ENCODE data around the gene KCNK2. TPM values are rescaled to one million over a fixed set of nuclear protein-coding genes. Genes with fewer than 3 reads are reported as not detected.

Gene KCNK2
- total RNA-seq, 3 donors from 2014 or later = not detected

GRCh38 chr1:215115760-215116159, 33.2 kb downstream of the KCNK2 start:
- H3K27me3 Mint-ChIP-seq (ENCODE audit: low read depth) = no peaks in the 10 kb centered on the region
- H3K36me3 Mint-ChIP-seq (ENCODE audit: insufficient read depth) = no peaks in the 10 kb centered on the region
- no peaks in the 10 kb centered on the region for H3K4me1 Mint-ChIP-seq (ENCODE audit: low read depth)
- DNase-seq = no peak
- no peaks in the 10 kb centered on the region for H3K9me3 Mint-ChIP-seq
- ATAC-seq = no peak
- no peak overlapping the region for H3K4me3 Mint-ChIP-seq

- DNase-seq (no peak), ATAC-seq (no peak)
- Mint-ChIP-seq H3K27me3 (ENCODE audit: low read depth) (no peaks in the 10 kb centered on the region), H3K36me3 (ENCODE audit: insufficient read depth) (no peaks in the 10 kb centered on the region), H3K4me1 (ENCODE audit: low read depth) (no peaks in the 10 kb centered on the region), H3K9me3 (no peaks in the 10 kb centered on the region), H3K4me3 (no peak overlapping the region)
Measured at GRCh38 chr1:215118081-215118480, 35.5 kb downstream of the KCNK2 start.

GRCh38 chr1:215119056-215119455, 36.5 kb downstream of the KCNK2 start:
- DNase-seq (no peak), ATAC-seq (no peak)
- Mint-ChIP-seq H3K27me3 (ENCODE audit: low read depth) (no peaks in the 10 kb centered on the region), H3K9me3 (no peaks in the 10 kb centered on the region), H3K4me1 (ENCODE audit: low read depth) (no peaks in the 10 kb centered on the region), H3K36me3 (ENCODE audit: insufficient read depth) (no peaks in the 10 kb centered on the region), H3K4me3 (no peak overlapping the region)

DNA sequence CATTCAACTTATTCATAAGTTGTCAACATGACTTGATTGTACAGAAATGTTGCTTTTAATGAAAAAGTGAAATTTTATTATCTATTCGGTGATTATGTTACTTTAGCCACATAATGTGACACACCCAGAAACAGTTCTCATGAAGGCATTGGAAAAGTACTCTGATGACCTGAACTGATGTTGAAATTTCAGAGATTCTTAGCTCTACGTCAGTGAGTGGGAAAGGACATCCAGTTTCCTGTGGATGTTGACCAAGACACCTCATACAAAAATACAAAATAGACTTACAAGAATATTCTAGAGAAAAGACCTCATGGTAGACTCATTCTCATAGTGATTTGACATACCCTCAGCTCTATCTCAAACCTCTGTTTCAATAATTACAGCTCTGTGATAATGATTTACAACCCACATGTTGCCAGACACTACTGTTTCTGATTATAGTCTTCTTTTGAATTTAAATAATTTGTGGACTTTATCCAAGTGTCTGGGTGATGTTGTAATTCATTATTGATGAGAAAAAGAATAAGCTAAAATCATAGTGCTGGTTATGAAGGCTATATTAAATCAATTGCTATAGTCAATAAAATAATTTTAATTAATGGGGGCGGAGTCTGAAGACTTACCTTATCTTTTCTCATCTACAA, 37.3 kb downstream of the KCNK2 start:
- H3K4me1 Mint-ChIP-seq (ENCODE audit: low read depth) = no peaks in the 10 kb centered on the region
- no peak overlapping the region for H3K4me3 Mint-ChIP-seq
- H3K9me3 Mint-ChIP-seq = no peaks in the 10 kb centered on the region
- H3K27me3 Mint-ChIP-seq (ENCODE audit: low read depth) = no peaks in the 10 kb centered on the region
- ATAC-seq = no peak
- no peak for DNase-seq
- no peaks in the 10 kb centered on the region for H3K36me3 Mint-ChIP-seq (ENCODE audit: insufficient read depth)

DNA sequence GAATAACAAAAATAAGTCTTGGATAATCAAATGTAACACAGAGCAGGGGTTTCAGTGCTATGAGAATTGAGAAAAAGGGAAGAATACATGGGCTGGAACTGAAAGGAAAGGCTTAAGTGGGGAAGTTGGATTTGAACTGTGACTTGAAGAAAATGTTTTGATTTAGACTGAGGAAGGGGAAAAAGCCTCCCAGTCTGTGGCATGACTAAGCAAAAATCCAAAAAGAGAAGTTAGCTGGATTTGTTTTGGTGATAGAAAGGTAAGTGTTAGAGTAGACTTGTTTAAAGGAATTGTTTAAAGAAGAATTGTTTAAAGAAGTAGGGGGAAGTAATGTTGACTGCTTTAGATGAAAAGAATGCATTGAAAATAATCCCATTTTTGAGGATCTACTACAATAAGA, 46.0 kb downstream of the KCNK2 start:
- H3K36me3 Mint-ChIP-seq (ENCODE audit: insufficient read depth) = no peaks in the 10 kb centered on the region
- no peak overlapping the region for H3K4me3 Mint-ChIP-seq
- ATAC-seq (no peak), DNase-seq (no peak)
- no peaks in the 10 kb centered on the region for H3K4me1 Mint-ChIP-seq (ENCODE audit: low read depth)
- H3K27me3 Mint-ChIP-seq (ENCODE audit: low read depth) = no peaks in the 10 kb centered on the region
- H3K9me3 Mint-ChIP-seq = peaks cover 3% of the 10 kb centered on the region

- no peaks in the 10 kb centered on the region for H3K36me3 Mint-ChIP-seq (ENCODE audit: insufficient read depth)
- H3K4me1 Mint-ChIP-seq (ENCODE audit: low read depth) = no peaks in the 10 kb centered on the region
- no peak for DNase-seq
- no peak for ATAC-seq
- H3K27me3 Mint-ChIP-seq (ENCODE audit: low read depth) = no peaks in the 10 kb centered on the region
- no peak overlapping the region for H3K4me3 Mint-ChIP-seq
- peaks cover 3% of the 10 kb centered on the region for H3K9me3 Mint-ChIP-seq
Measured at GRCh38 chr1:215131291-215131690, 48.8 kb downstream of the KCNK2 start.

DNA sequence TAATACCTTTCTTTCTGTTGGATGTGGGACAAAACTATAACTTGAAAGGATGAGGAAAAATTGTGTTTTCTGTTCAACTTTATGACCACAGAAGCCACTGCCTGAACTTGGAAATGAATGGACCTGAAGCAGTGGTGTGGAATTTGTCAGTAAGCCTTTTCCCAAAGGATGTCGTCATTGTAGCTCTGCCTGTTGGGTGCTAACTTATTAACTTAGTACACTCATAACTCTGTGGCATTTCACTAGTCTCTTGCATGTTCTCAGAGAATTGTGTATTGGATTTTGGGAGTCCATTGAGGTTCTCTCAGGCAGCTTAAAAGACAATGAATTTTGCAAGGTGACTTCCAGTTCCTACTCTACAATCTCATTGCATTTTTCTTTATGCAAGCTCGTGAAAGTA, 49.6 kb downstream of the KCNK2 start:
- no peak overlapping the region for H3K4me3 Mint-ChIP-seq
- peaks cover 3% of the 10 kb centered on the region for H3K9me3 Mint-ChIP-seq
- H3K27me3 Mint-ChIP-seq (ENCODE audit: low read depth) = no peaks in the 10 kb centered on the region
- no peaks in the 10 kb centered on the region for H3K4me1 Mint-ChIP-seq (ENCODE audit: low read depth)
- no peaks in the 10 kb centered on the region for H3K36me3 Mint-ChIP-seq (ENCODE audit: insufficient read depth)
- DNase-seq (no peak), ATAC-seq (no peak)

DNA sequence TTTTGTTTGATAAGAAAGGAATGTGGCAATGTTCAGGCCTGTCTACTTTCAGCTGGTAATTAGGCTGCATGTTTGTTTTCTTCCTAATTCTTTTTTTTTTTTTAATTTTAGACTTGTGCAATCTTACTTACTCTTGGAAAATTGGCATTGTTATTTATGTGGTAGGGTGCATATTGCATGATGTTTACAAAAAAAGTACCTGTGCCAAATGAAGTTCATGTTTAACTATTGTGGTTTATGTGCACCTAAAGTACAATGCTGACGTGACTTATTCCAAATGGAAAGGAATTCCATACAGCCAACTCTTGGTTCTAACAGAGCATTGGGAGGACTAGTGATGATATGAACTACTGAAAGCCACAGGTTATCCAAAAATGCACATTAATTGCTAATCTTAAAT, 51.0 kb downstream of the KCNK2 start:
- Mint-ChIP-seq H3K4me1 (ENCODE audit: low read depth) (no peaks in the 10 kb centered on the region), H3K9me3 (peaks cover 3% of the 10 kb centered on the region), H3K36me3 (ENCODE audit: insufficient read depth) (no peaks in the 10 kb centered on the region), H3K4me3 (no peak overlapping the region), H3K27me3 (ENCODE audit: low read depth) (no peaks in the 10 kb centered on the region)
- DNase-seq = no peak
- ATAC-seq = no peak

DNA sequence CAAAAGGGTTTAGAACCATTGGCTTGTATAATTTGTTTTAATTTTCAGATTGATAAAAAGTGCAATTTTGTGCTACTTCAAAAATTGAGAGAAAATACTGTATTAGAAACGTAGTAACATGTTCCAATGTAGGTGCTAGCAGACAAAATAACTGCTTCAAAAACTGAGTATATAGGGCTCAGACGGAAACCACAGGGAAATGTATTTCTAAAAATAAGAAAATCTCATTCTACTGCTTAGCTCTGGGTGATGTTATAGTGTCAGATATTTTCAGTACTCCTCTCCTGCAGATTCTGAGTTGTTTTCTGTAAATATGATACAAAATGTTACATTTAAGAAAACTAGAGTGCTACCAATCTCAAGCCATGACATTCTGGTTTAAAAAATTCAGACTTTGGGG, 55.4 kb downstream of the KCNK2 start:
- Mint-ChIP-seq H3K27me3 (ENCODE audit: low read depth) (no peaks in the 10 kb centered on the region), H3K36me3 (ENCODE audit: insufficient read depth) (no peaks in the 10 kb centered on the region), H3K4me1 (ENCODE audit: low read depth) (no peaks in the 10 kb centered on the region), H3K4me3 (no peak overlapping the region), H3K9me3 (peaks cover 5% of the 10 kb centered on the region)
- DNase-seq (no peak), ATAC-seq (no peak)

DNA sequence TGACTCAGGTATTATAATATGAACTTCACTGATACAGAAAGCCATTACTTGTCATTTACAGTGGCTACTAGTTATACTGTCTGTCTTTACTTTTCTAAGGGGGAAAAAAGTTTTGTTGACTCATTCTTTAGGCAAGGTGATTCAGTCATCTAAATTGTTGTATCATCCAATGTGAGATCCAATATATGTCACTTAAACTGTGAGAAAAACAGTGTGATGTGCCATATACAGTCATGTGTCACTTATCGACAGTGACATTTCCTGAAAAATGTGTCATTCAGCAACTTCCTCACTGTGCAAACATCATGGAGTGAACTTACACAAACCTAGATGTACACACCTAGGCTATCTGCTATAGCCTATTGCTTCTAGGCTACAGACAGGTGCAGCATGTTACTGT, 57.6 kb downstream of the KCNK2 start:
- H3K4me3 Mint-ChIP-seq = no peak overlapping the region
- ATAC-seq = peak in 1 of 2 donors; percentile 14
- H3K4me1 Mint-ChIP-seq (ENCODE audit: low read depth) = no peaks in the 10 kb centered on the region

GRCh38 chr1:215141460-215141859, 58.9 kb downstream of the KCNK2 start:
- H3K36me3 Mint-ChIP-seq (ENCODE audit: insufficient read depth) = no peaks in the 10 kb centered on the region

More for the DNA sequence above, 57.6 kb downstream of the KCNK2 start:
- DNase-seq = no peak
- Mint-ChIP-seq H3K27me3 (ENCODE audit: low read depth) (no peaks in the 10 kb centered on the region), H3K9me3 (peaks cover 5% of the 10 kb centered on the region), H3K36me3 (ENCODE audit: insufficient read depth) (no peaks in the 10 kb centered on the region)

GRCh38 chr1:215143497-215143896, 61.0 kb downstream of the KCNK2 start:
- H3K4me3 Mint-ChIP-seq = no peak overlapping the region
- no peaks in the 10 kb centered on the region for H3K27me3 Mint-ChIP-seq (ENCODE audit: low read depth)
- no peaks in the 10 kb centered on the region for H3K36me3 Mint-ChIP-seq (ENCODE audit: insufficient read depth)
- no peak for DNase-seq
- ATAC-seq = no peak
- no peaks in the 10 kb centered on the region for H3K4me1 Mint-ChIP-seq (ENCODE audit: low read depth)
- peaks cover 5% of the 10 kb centered on the region for H3K9me3 Mint-ChIP-seq

More at GRCh38 chr1:215141460-215141859, 58.9 kb downstream of the KCNK2 start:
- ATAC-seq (no peak), DNase-seq (no peak)
- Mint-ChIP-seq H3K4me3 (no peak overlapping the region), H3K4me1 (ENCODE audit: low read depth) (no peaks in the 10 kb centered on the region), H3K9me3 (peaks cover 5% of the 10 kb centered on the region), H3K27me3 (ENCODE audit: low read depth) (no peaks in the 10 kb centered on the region)

GRCh38 chr1:215146240-215146975, 63.9 kb downstream of the KCNK2 start:
- no peaks in the 10 kb centered on the region for H3K36me3 Mint-ChIP-seq (ENCODE audit: insufficient read depth)
- no peaks in the 10 kb centered on the region for H3K27me3 Mint-ChIP-seq (ENCODE audit: low read depth)
- H3K9me3 Mint-ChIP-seq = peaks cover 5% of the 10 kb centered on the region
- no peak overlapping the region for H3K4me3 Mint-ChIP-seq
- ATAC-seq (no peak), DNase-seq (no peak)
- no peaks in the 10 kb centered on the region for H3K4me1 Mint-ChIP-seq (ENCODE audit: low read depth)

DNA sequence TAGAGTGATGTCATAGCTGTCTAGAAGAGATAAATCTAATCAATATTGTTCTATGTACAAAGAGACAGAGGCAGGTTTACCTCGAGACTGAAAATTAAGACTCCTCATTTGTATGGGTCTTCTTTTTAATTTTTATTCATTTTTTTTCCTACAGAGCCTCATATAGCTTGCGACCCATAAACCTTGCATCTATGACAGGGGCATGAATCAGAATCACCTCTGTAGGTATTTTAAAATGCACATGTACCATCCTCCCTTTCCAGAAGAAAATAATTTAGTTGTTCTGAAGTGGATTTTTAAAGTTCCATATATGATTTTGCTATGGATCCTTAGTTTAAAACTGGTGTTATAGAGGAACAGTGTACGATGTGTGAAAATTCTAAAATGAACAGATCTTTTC, 64.5 kb downstream of the KCNK2 start:
- H3K4me1 Mint-ChIP-seq (ENCODE audit: low read depth) = no peaks in the 10 kb centered on the region
- ATAC-seq = no peak
- DNase-seq = no peak
- no peaks in the 10 kb centered on the region for H3K27me3 Mint-ChIP-seq (ENCODE audit: low read depth)
- H3K36me3 Mint-ChIP-seq (ENCODE audit: insufficient read depth) = no peaks in the 10 kb centered on the region
- peaks cover 2% of the 10 kb centered on the region for H3K9me3 Mint-ChIP-seq
- no peak overlapping the region for H3K4me3 Mint-ChIP-seq

DNA sequence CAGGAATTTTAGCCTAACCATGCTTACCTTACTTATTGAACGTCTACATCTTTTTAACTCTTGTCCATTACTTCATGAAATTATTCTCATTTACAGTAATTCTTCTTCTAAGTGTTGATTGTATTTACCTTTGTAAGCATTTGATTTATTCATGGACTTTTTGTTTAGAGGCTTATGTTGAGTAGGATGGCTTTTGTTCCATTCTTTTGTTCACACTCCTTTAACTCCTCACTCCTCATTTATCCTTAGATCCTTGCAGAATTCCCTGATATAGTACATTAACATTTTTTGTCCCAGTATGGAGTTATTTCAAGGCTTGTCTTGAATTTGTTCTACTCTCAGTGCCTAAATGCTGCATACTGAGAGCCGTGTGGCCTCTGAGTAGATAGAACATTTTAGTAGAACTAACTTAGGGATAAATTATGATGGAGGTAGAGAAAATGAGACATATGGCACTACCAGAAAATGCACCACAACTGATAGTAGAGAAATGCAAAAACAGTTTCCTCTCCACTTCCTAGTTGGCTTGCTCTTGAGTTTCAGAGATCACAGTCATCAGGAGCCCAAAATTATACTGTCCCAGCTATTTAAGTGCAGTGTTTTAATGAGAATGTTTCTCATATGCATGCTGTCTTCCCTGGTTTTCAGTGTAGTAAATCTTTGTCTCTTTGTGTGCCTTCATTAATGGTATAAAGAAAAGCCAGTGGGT, 69.5 kb downstream of the KCNK2 start:
- H3K4me1 Mint-ChIP-seq (ENCODE audit: low read depth) = no peaks in the 10 kb centered on the region

More for the DNA sequence above, 69.5 kb downstream of the KCNK2 start:
- no peaks in the 10 kb centered on the region for H3K36me3 Mint-ChIP-seq (ENCODE audit: insufficient read depth)
- H3K27me3 Mint-ChIP-seq (ENCODE audit: low read depth) = no peaks in the 10 kb centered on the region
- no peaks in the 10 kb centered on the region for H3K9me3 Mint-ChIP-seq
- no peak overlapping the region for H3K4me3 Mint-ChIP-seq
- no peak for ATAC-seq
- no peak for DNase-seq

All from activated T-cell treated with anti-CD3 and anti-CD28 coated beads, Interleukin-2, amount 50 U/mL, for 4 hours (primary cell).